ENCODE measurements around the gene UNC5B. TPM values are rescaled to one million over a fixed set of nuclear protein-coding genes. Genes with fewer than 3 reads are reported as not detected.

UNC5B gene
- total RNA-seq, 4 donors from 2014 or later, result 3.3 to 7.0 (median 5.9) TPM

- TF ChIP-seq CTCF (IDR thresholded peaks at IDR 0.05) (no peak), EP300 (IDR thresholded peaks at IDR 0.05) (no peak), POLR2A (IDR thresholded peaks at IDR 0.05) (no peak)
- peaks cover 0 to 21% (median 7%) of the 10 kb centered on the region in 4 donors for H3K4me1 ChIP-seq
- 94 to 95% methylated on average over 3 of the region's 3 CpGs for WGBS, 2 donors
- H3K27ac ChIP-seq, result no peak overlapping the region
- no peaks in the 10 kb centered on the region for H3K9me3 ChIP-seq
- H3K27me3 ChIP-seq, result no peaks in the 10 kb centered on the region
- no peaks in the 10 kb centered on the region for H3K36me3 ChIP-seq
- H3K4me3 ChIP-seq, result no peak overlapping the region
- no peak for DNase-seq (ENCODE audit: low spot score in 2 of 2)
Observed at GRCh38 chr10:71250405-71250804, 38.0 kb downstream of the UNC5B start.

- Histone ChIP-seq H3K4me1 (peaks cover 0 to 21% (median 3%) of the 10 kb centered on the region in 4 donors), H3K27ac (no peak overlapping the region), H3K36me3 (no peaks in the 10 kb centered on the region), H3K9me3 (no peaks in the 10 kb centered on the region), H3K4me3 (no peak overlapping the region), H3K27me3 (no peaks in the 10 kb centered on the region)
- TF ChIP-seq CTCF (IDR thresholded peaks at IDR 0.05) (no peak), POLR2A (IDR thresholded peaks at IDR 0.05) (no peak), EP300 (IDR thresholded peaks at IDR 0.05) (no peak)
- 95 to 100% methylated on average over 1 of the region's 1 CpG for WGBS, 2 donors
- no peak for DNase-seq (ENCODE audit: low spot score in 2 of 2)
Observed at GRCh38 chr10:71250842-71251241, 38.5 kb downstream of the UNC5B start.

GRCh38 chr10:71251319-71251718 lies 38.9 kb downstream of the UNC5B start:
- Histone ChIP-seq H3K9me3 (no peaks in the 10 kb centered on the region), H3K4me1 (peaks cover 0 to 20% (median 1%) of the 10 kb centered on the region in 4 donors), H3K27me3 (no peaks in the 10 kb centered on the region), H3K27ac (no peak overlapping the region), H3K36me3 (no peaks in the 10 kb centered on the region), H3K4me3 (no peak overlapping the region)
- WGBS, 2 donors, result 69 to 81% methylated on average over 6 of the region's 6 CpGs
- TF ChIP-seq CTCF (IDR thresholded peaks at IDR 0.05), result no peak
- TF ChIP-seq EP300 (IDR thresholded peaks at IDR 0.05), result no peak
- TF ChIP-seq POLR2A (IDR thresholded peaks at IDR 0.05), result no peak
- DNase-seq (ENCODE audit: low spot score in 2 of 2), result no peak

GRCh38 chr10:71252220-71252619 lies 39.9 kb downstream of the UNC5B start:
- H3K27me3 ChIP-seq, result no peaks in the 10 kb centered on the region
- H3K4me1 ChIP-seq, result peaks cover 0 to 12% (median 0%) of the 10 kb centered on the region in 4 donors
- no peaks in the 10 kb centered on the region for H3K36me3 ChIP-seq
- no peaks in the 10 kb centered on the region for H3K9me3 ChIP-seq
- no peak for TF ChIP-seq POLR2A (IDR thresholded peaks at IDR 0.05)
- no peak for TF ChIP-seq CTCF (IDR thresholded peaks at IDR 0.05)
- no peak for TF ChIP-seq EP300 (IDR thresholded peaks at IDR 0.05)
- no peak for DNase-seq (ENCODE audit: low spot score in 2 of 2)
- WGBS, 2 donors, result 88 to 92% methylated on average over 6 of the region's 6 CpGs
- H3K4me3 ChIP-seq, result no peak overlapping the region
- peak overlapping the region in 1 of 4 donors; percentile 24 for H3K27ac ChIP-seq

GRCh38 chr10:71253981-71254818 lies 41.8 kb downstream of the UNC5B start:
- no peaks in the 10 kb centered on the region for H3K27me3 ChIP-seq
- no peak for DNase-seq (ENCODE audit: low spot score in 2 of 2)
- peaks cover 0 to 9% (median 0%) of the 10 kb centered on the region in 4 donors for H3K4me1 ChIP-seq
- H3K27ac ChIP-seq, result no peak overlapping the region
- H3K4me3 ChIP-seq, result no peak overlapping the region
- no peaks in the 10 kb centered on the region for H3K36me3 ChIP-seq
- no peaks in the 10 kb centered on the region for H3K9me3 ChIP-seq
- WGBS, 2 donors, result 89 to 92% methylated on average over 17 of the region's 17 CpGs
- TF ChIP-seq CTCF (IDR thresholded peaks at IDR 0.05) (no peak), POLR2A (IDR thresholded peaks at IDR 0.05) (no peak), EP300 (IDR thresholded peaks at IDR 0.05) (no peak)

All from tibial nerve (tissue), 4 donors.